Neuron (in vitro differentiated cells): Measurements from ENCODE around the gene SV2C.
A peak's percentile ranks its signal among the peaks of the same experiment; 100 is the strongest.

Experiments used
- H2AFZ ChIP-seq: one replicate; pipeline ENCODE4 v1.6.1; 2013; ENCODE audit warnings: low read depth, mild to moderate bottlenecking, inconsistent platforms, low read length, moderate library complexity
- H3K27me3 ChIP-seq: one replicate; pipeline ENCODE4 v1.6.1; 2013; ENCODE audit warnings: low read length; ENCODE audit not compliant: insufficient read depth
- H3K36me3 ChIP-seq: one replicate; pipeline ENCODE4 v1.6.1; 2013; ENCODE audit warnings: low read length; ENCODE audit not compliant: insufficient read depth
- H3K4me1 ChIP-seq: one replicate; pipeline ENCODE4 v1.6.1; 2013; ENCODE audit warnings: low read length; ENCODE audit not compliant: insufficient read depth
- H3K4me3 ChIP-seq: 2 replicates; pipeline ENCODE4 v1.5.1; 2013; ENCODE audit warnings: mild to moderate bottlenecking, low read length, moderate library complexity
- H3K9me3 ChIP-seq: one replicate; pipeline ENCODE4 v1.6.1; 2013; ENCODE audit warnings: low read length

SV2C gene

DNA sequence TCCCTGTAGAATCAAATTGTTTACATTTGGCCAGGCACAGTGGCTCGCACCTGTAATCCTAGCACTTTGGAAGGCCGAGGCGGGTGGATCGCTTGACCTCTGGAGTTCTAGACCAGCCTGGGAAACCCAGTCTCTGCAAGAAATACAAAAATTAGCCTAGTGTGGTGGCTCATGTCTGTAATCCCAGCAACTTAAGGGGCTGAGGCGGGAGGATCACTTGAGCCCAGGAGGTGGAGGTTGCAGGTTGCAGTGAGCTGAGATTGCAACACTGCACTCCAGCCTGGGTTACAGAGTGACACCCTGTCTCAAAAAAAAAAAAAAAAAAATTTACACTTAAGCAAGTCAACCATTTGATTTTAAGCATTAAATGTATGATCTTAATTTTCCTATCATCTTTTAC lies 302.4 kb downstream of the SV2C start:
- H3K27me3 ChIP-seq: no peaks in the 10 kb centered on the region

DNA sequence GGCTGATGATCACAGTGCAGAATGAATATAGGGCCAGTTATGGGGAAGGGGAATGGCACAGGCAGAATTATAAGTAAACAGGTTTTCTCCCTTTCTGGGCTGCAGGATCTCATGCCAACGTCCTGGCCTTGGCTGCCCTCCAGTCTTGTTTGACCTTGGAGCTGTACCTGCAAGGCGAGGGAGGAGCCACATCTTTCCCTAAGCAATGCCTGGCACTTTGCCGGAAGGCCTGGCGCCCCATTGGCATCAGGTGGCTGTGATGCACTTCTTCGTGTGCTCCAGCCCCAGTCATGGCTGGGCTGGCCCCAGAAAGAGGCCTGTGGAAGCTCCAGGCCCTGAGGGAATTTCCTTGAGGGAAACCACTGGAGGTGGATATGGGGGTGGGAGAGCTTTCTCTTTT lies 303.2 kb downstream of the SV2C start:
- Histone ChIP-seq H2AFZ (no peak overlapping the region), H3K4me1 (peaks cover 29% of the 10 kb centered on the region), H3K9me3 (no peaks in the 10 kb centered on the region), H3K36me3 (no peaks in the 10 kb centered on the region), H3K4me3 (no peak overlapping the region), H3K27me3 (no peaks in the 10 kb centered on the region)

More for the DNA sequence above, 302.4 kb downstream of the SV2C start:
- no peak overlapping the region for H2AFZ ChIP-seq
- H3K4me3 ChIP-seq: no peak overlapping the region
- no peaks in the 10 kb centered on the region for H3K9me3 ChIP-seq
- H3K4me1 ChIP-seq: peaks cover 32% of the 10 kb centered on the region
- no peaks in the 10 kb centered on the region for H3K36me3 ChIP-seq

DNA sequence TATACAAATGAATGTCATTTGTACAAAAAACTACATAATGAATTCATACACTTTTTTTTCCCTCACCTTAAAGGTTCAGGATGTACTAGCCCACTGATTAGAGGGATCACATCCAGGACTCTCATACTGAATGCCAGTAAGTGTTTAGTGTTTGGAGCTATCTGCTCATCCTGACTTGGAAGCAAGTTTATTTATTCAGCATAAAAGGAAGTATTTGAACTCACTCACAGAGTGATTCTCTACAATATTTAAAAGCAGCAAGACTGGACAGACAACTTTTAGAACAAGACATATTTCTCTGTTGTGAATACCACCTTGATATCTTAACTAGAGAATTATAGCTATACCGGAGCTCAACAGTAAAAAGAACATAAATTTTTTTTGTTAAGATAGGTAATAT lies 305.1 kb downstream of the SV2C start:
- no peaks in the 10 kb centered on the region for H3K9me3 ChIP-seq
- H2AFZ ChIP-seq: no peak overlapping the region
- peaks cover 38% of the 10 kb centered on the region for H3K4me1 ChIP-seq
- no peaks in the 10 kb centered on the region for H3K27me3 ChIP-seq
- no peaks in the 10 kb centered on the region for H3K36me3 ChIP-seq
- no peak overlapping the region for H3K4me3 ChIP-seq

- Histone ChIP-seq H3K27me3 (no peaks in the 10 kb centered on the region), H2AFZ (no peak overlapping the region), H3K9me3 (no peaks in the 10 kb centered on the region), H3K4me3 (no peak overlapping the region), H3K36me3 (no peaks in the 10 kb centered on the region), H3K4me1 (peaks cover 38% of the 10 kb centered on the region)
Measured at GRCh38 chr5:76388791-76389512, 305.8 kb downstream of the SV2C start.

- no peaks in the 10 kb centered on the region for H3K27me3 ChIP-seq
- H2AFZ ChIP-seq: no peak overlapping the region
- peaks cover 32% of the 10 kb centered on the region for H3K4me1 ChIP-seq
- no peaks in the 10 kb centered on the region for H3K36me3 ChIP-seq
- no peaks in the 10 kb centered on the region for H3K9me3 ChIP-seq
- H3K4me3 ChIP-seq: no peak overlapping the region
Measured at GRCh38 chr5:76389513-76390154, 306.5 kb downstream of the SV2C start.

DNA sequence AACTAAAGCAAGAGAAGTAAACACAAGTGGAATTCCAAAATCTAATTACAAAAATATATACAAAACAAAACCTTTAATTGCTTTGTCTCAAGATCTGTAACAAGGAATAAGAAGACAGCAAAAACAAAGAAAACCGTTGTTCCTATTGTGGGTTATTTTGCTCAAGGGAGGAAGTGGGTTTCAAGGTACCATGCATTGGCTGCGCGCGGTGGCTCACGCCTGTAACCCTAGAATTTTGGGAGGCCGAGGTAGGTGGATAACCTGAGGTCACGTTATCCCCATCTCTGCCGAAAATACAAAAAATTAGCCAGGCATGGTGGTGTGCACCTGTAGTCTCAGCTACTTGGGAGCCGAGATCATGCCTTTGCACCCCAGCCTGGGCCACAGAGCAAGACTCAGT lies 307.8 kb downstream of the SV2C start:
- Histone ChIP-seq H3K9me3 (no peaks in the 10 kb centered on the region), H3K36me3 (no peaks in the 10 kb centered on the region), H3K4me3 (no peak overlapping the region), H3K4me1 (peaks cover 26% of the 10 kb centered on the region), H3K27me3 (no peaks in the 10 kb centered on the region), H2AFZ (no peak overlapping the region)

DNA sequence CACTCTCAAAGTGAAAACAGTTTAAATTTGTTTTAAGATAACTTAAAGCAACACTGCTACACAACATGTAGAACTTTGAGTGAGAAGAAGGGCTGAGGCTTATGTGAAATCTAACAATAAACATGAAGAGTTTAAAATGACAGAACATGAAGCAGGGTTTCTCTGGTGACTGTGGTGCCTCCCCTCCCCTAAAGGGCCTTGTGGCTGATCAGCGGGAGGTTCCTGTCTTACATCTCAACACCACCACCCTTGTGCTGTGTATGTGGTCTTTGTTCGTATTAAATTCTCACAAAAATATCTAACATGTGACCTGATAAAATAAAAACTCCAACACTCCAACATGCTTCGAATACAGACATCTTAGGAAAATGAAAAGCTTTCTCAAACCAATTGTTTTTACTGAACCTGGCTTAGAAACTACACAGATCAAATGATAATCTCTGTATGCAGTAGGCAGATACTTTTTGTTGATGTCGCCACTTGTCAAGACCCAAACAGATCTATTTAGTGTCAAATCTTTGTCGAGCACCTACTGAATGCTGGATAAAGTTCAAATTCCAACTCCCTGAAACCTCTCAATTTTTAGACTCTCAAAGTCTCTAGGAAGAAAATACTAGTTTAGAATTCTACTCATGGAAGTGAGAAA lies 310.0 kb downstream of the SV2C start:
- Histone ChIP-seq H3K4me3 (no peak overlapping the region), H3K9me3 (no peaks in the 10 kb centered on the region), H3K4me1 (peaks cover 26% of the 10 kb centered on the region), H3K27me3 (no peaks in the 10 kb centered on the region), H2AFZ (peak overlapping the region; percentile 32), H3K36me3 (no peaks in the 10 kb centered on the region)

DNA sequence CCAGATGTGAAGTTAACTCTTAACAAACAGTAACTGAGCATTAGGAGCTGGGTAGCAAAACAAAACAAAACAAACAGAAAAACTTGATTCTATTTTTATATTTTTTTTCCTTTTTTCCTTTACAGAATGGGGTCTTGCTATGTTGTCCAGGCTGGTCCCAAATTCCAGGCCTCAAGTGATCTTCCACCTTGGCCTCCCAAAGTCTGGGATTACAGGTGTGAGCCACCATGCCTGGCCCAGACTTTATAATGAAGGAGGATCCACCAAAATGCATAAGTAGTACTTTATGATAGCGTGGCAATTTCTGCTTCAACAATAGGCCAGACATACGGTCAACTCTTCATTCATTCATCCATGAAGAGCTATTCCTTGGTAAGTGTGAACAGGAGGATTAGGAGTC lies 314.0 kb downstream of the SV2C start:
- Histone ChIP-seq H2AFZ (no peak overlapping the region), H3K36me3 (no peaks in the 10 kb centered on the region), H3K27me3 (no peaks in the 10 kb centered on the region), H3K9me3 (no peaks in the 10 kb centered on the region), H3K4me3 (no peak overlapping the region), H3K4me1 (peaks cover 15% of the 10 kb centered on the region)

GRCh38 chr5:76399268-76399667 lies 316.1 kb downstream of the SV2C start:
- no peaks in the 10 kb centered on the region for H3K36me3 ChIP-seq
- no peak overlapping the region for H3K4me3 ChIP-seq
- no peaks in the 10 kb centered on the region for H3K27me3 ChIP-seq
- no peaks in the 10 kb centered on the region for H3K9me3 ChIP-seq
- peaks cover 10% of the 10 kb centered on the region for H3K4me1 ChIP-seq
- no peak overlapping the region for H2AFZ ChIP-seq

DNA sequence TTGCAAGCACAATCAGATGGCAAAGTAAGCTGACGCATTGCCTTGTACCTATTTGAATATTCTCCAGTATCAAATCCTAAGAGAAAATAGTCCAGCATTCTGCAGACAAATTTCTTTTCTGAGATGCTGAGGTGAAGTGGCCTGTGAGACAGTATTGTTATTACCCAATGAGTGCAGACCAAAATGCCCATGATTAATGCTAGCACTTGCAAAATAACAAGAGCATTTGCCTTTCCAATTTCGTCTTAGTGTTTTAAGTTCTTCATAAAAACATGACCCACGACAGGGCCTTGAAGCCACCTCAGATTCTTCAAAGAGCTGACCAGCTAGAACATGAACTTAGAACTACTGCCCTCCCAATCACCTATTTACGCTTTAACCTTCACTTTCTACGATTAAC lies 317.3 kb downstream of the SV2C start:
- H3K4me3 ChIP-seq: no peak overlapping the region
- no peaks in the 10 kb centered on the region for H3K36me3 ChIP-seq
- H2AFZ ChIP-seq: no peak overlapping the region
- peaks cover 20% of the 10 kb centered on the region for H3K4me1 ChIP-seq
- no peaks in the 10 kb centered on the region for H3K9me3 ChIP-seq
- H3K27me3 ChIP-seq: no peaks in the 10 kb centered on the region

DNA sequence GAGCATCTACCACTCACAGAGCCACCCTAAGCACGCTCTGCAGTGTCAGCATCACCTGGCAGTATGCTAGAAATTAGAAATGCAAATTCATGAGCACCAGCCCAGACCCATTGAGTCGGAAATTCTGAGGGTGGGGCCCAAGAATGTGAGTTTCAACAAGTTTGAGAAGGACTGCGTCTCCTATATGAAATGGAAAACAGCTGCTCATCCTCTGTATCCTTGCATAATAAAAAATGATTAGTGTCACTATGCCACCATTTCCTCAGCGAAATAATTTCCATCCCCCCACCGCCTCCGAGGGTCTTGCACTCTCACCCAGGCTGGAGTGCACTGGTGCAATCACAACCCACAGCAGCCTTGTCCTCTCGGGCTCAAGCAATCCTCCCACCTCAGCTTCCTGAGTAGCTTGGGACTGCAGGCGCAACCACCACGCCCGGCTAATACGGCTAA lies 318.6 kb downstream of the SV2C start:
- Histone ChIP-seq H3K36me3 (no peaks in the 10 kb centered on the region), H3K4me3 (no peak overlapping the region), H2AFZ (peak overlapping the region; percentile 94), H3K27me3 (no peaks in the 10 kb centered on the region), H3K9me3 (no peaks in the 10 kb centered on the region), H3K4me1 (peaks cover 27% of the 10 kb centered on the region)

GRCh38 chr5:76402251-76402885 lies 319.2 kb downstream of the SV2C start:
- no peaks in the 10 kb centered on the region for H3K27me3 ChIP-seq
- H2AFZ ChIP-seq: peak overlapping the region; percentile 94
- peaks cover 27% of the 10 kb centered on the region for H3K4me1 ChIP-seq
- no peaks in the 10 kb centered on the region for H3K36me3 ChIP-seq
- no peaks in the 10 kb centered on the region for H3K9me3 ChIP-seq
- peak overlapping the region; percentile 93 for H3K4me3 ChIP-seq
